HUES6 (cell line): ENCODE data around the gene CXXC5.

Source experiments
- H3K27ac ChIP-seq: 2 replicates; pipeline ENCODE4 v1.7.0; 2013; ENCODE audit warnings: low read depth, mild to moderate bottlenecking, low read length, inconsistent platforms
- H3K27me3 ChIP-seq: 2 replicates; pipeline ENCODE4 v1.6.1; 2013; ENCODE audit warnings: low read length; ENCODE audit not compliant: control insufficient read depth, insufficient read depth
- H3K36me3 ChIP-seq: 2 replicates; pipeline ENCODE4 v1.6.1; 2013; ENCODE audit warnings: low read length; ENCODE audit not compliant: control insufficient read depth, insufficient read depth
- H3K4me1 ChIP-seq: 2 replicates; pipeline ENCODE4 v1.6.1; 2013; ENCODE audit warnings: low read length; ENCODE audit not compliant: control insufficient read depth, insufficient read depth
- H3K4me3 ChIP-seq: 2 replicates; pipeline ENCODE4 v1.5.1; 2013; ENCODE audit warnings: low read depth, low read length
- H3K9ac ChIP-seq: one replicate; pipeline ENCODE4 v1.6.1; 2013; ENCODE audit warnings: mild to moderate bottlenecking, low read length
- H3K9me3 ChIP-seq: 2 replicates; pipeline ENCODE4 v1.6.1; 2013; ENCODE audit warnings: low read depth, low read length; ENCODE audit not compliant: control insufficient read depth, insufficient read depth

CXXC5 gene

GRCh38 chr5:139668064-139668880 lies 20.1 kb downstream of the CXXC5 start:
- H3K4me1 ChIP-seq = peaks cover 77% of the 10 kb centered on the region
- H3K9ac ChIP-seq = peak overlapping the region; percentile 57
- H3K9me3 ChIP-seq = no peaks in the 10 kb centered on the region
- H3K27me3 ChIP-seq = no peaks in the 10 kb centered on the region
- 0 out of 2 replicates have a peak overlapping the region, but pooled peaks have one; percentile 43 for H3K27ac ChIP-seq
- peak overlapping the region; percentile 40 for H3K4me3 ChIP-seq
- peaks cover 2% of the 10 kb centered on the region; the same call in 1 of the 2 replicates for H3K36me3 ChIP-seq

GRCh38 chr5:139668924-139669661 lies 20.9 kb downstream of the CXXC5 start:
- H3K36me3 ChIP-seq = peaks cover 2% of the 10 kb centered on the region; the same call in 1 of the 2 replicates
- no peak overlapping the region for H3K4me3 ChIP-seq
- peaks cover 70% of the 10 kb centered on the region for H3K4me1 ChIP-seq
- no peak overlapping the region for H3K27ac ChIP-seq
- no peaks in the 10 kb centered on the region for H3K27me3 ChIP-seq
- H3K9ac ChIP-seq = peak overlapping the region; percentile 57
- no peaks in the 10 kb centered on the region for H3K9me3 ChIP-seq

- no peaks in the 10 kb centered on the region for H3K9me3 ChIP-seq
- peaks cover 65% of the 10 kb centered on the region for H3K4me1 ChIP-seq
- no peak overlapping the region for H3K27ac ChIP-seq
- no peak overlapping the region for H3K9ac ChIP-seq
- no peaks in the 10 kb centered on the region for H3K27me3 ChIP-seq
- H3K36me3 ChIP-seq = peaks cover under 1% of the 10 kb centered on the region; the same call in 1 of the 2 replicates
- no peak overlapping the region for H3K4me3 ChIP-seq
Observed at GRCh38 chr5:139669662-139670368, 21.7 kb downstream of the CXXC5 start.

GRCh38 chr5:139670369-139671095 lies 22.4 kb downstream of the CXXC5 start:
- Histone ChIP-seq H3K27ac (no peak overlapping the region), H3K27me3 (no peaks in the 10 kb centered on the region), H3K9me3 (no peaks in the 10 kb centered on the region), H3K9ac (no peak overlapping the region), H3K36me3 (no peaks in the 10 kb centered on the region; the same call in 1 of the 2 replicates), H3K4me1 (peaks cover 63% of the 10 kb centered on the region), H3K4me3 (no peak overlapping the region)

GRCh38 chr5:139671096-139671841 lies 23.1 kb downstream of the CXXC5 start:
- Histone ChIP-seq H3K9me3 (no peaks in the 10 kb centered on the region), H3K27ac (no peak overlapping the region; the same call in 1 of the 2 replicates), H3K36me3 (no peaks in the 10 kb centered on the region; the same call in 1 of the 2 replicates), H3K9ac (no peak overlapping the region), H3K4me3 (no peak overlapping the region), H3K27me3 (no peaks in the 10 kb centered on the region), H3K4me1 (peaks cover 63% of the 10 kb centered on the region)

GRCh38 chr5:139675213-139675612 lies 27.1 kb downstream of the CXXC5 start:
- H3K27ac ChIP-seq = no peak overlapping the region
- H3K4me1 ChIP-seq = peaks cover 55% of the 10 kb centered on the region
- peaks cover 6% of the 10 kb centered on the region for H3K36me3 ChIP-seq
- H3K27me3 ChIP-seq = no peaks in the 10 kb centered on the region
- no peak overlapping the region for H3K9ac ChIP-seq
- H3K9me3 ChIP-seq = no peaks in the 10 kb centered on the region
- no peak overlapping the region for H3K4me3 ChIP-seq

- Histone ChIP-seq H3K4me3 (no peak overlapping the region), H3K9ac (no peak overlapping the region), H3K9me3 (no peaks in the 10 kb centered on the region), H3K36me3 (peaks cover 12% of the 10 kb centered on the region), H3K27ac (no peak overlapping the region), H3K4me1 (peaks cover 49% of the 10 kb centered on the region), H3K27me3 (no peaks in the 10 kb centered on the region)
Observed at GRCh38 chr5:139675825-139676224, 27.7 kb downstream of the CXXC5 start.

- H3K9ac ChIP-seq = no peak overlapping the region
- no peaks in the 10 kb centered on the region for H3K9me3 ChIP-seq
- H3K4me3 ChIP-seq = no peak overlapping the region
- H3K27ac ChIP-seq = no peak overlapping the region
- H3K4me1 ChIP-seq = peaks cover 44% of the 10 kb centered on the region
- H3K36me3 ChIP-seq = peaks cover 18% of the 10 kb centered on the region
- H3K27me3 ChIP-seq = no peaks in the 10 kb centered on the region
Observed at GRCh38 chr5:139676406-139676805, 28.3 kb downstream of the CXXC5 start.

GRCh38 chr5:139676951-139677735 lies 29.0 kb downstream of the CXXC5 start:
- H3K4me3 ChIP-seq = no peak overlapping the region
- H3K27me3 ChIP-seq = no peaks in the 10 kb centered on the region
- H3K27ac ChIP-seq = no peak overlapping the region
- H3K9ac ChIP-seq = no peak overlapping the region
- H3K9me3 ChIP-seq = no peaks in the 10 kb centered on the region
- peaks cover 43% of the 10 kb centered on the region for H3K4me1 ChIP-seq
- H3K36me3 ChIP-seq = peaks cover 24% of the 10 kb centered on the region
